ENCODE measurements around the gene LRSAM1.

DNA sequence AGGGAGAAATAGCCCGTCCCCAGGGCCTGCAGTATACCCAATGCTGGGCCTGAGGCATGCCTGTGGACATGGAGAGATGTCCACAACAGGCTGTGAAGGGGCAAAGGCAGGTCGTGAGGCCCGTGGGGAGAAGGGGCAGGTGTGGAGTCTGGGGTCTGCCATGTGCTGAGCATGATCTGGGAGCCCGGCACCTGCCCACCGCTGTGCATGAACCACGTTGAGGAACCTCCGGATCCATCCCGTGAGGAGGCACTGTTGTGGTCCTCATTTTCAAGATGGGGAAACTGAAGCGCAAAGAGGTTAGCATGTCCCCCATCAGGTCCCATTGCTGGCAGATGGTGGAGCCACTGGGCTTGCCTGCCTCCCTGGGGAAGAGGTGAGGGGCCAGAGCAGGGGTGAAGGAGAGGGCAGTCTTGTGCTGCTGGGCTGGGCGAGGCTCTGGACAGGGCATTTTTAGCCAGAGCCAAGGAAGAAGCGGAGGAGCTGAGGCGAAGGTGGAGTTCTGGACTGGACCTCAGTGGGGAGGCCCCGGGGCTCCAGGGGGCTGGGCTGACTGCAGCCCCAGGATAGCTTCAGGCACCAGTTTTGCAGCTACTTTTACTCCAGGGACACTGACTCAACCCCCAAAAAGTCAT is 46.5 kb downstream of the LRSAM1 start:
- TF ChIP-seq, protein P1, sequence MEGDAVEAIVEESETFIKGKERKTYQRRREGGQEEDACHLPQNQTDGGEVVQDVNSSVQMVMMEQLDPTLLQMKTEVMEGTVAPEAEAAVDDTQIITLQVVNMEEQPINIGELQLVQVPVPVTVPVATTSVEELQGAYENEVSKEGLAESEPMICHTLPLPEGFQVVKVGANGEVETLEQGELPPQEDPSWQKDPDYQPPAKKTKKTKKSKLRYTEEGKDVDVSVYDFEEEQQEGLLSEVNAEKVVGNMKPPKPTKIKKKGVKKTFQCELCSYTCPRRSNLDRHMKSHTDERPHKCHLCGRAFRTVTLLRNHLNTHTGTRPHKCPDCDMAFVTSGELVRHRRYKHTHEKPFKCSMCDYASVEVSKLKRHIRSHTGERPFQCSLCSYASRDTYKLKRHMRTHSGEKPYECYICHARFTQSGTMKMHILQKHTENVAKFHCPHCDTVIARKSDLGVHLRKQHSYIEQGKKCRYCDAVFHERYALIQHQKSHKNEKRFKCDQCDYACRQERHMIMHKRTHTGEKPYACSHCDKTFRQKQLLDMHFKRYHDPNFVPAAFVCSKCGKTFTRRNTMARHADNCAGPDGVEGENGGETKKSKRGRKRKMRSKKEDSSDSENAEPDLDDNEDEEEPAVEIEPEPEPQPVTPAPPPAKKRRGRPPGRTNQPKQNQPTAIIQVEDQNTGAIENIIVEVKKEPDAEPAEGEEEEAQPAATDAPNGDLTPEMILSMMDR (IDR thresholded peaks at IDR 0.05) = no peak
- no peak for TF ChIP-seq POLR2A (IDR thresholded peaks at IDR 0.05)

Data from esophagus squamous epithelium (tissue), 4 donors.